ENCODE measurements around the gene ZC3H15.

The ZC3H15 gene

GRCh38 chr2:186515376-186515775 lies 29.3 kb downstream of the ZC3H15 start:
- TF ChIP-seq TEAD4 (IDR thresholded peaks at IDR 0.05): 0 out of 2 replicates have a peak, but pooled peaks have one; percentile 12
- no peak for TF ChIP-seq EP300 (IDR thresholded peaks at IDR 0.05; ENCODE audit: borderline replicate concordance)

- no peak for TF ChIP-seq MAX (IDR thresholded peaks at IDR 0.05)
- no peak for TF ChIP-seq FOXM1 (IDR thresholded peaks at IDR 0.05; ENCODE audit: borderline replicate concordance, low read depth)
- no peak for TF ChIP-seq TAF1 (IDR thresholded peaks at IDR 0.05; ENCODE audit: low read depth)
- no peak for TF ChIP-seq REST (IDR thresholded peaks at IDR 0.05; ENCODE audit: low read depth)
- no peak for TF ChIP-seq EP300 (IDR thresholded peaks at IDR 0.05; ENCODE audit: borderline replicate concordance)
- no peak for TF ChIP-seq RAD21 (IDR thresholded peaks at IDR 0.05; ENCODE audit: low read depth)
Observed at GRCh38 chr2:186516396-186516795, 30.3 kb downstream of the ZC3H15 start.

GRCh38 chr2:186517090-186517489 lies 31.0 kb downstream of the ZC3H15 start:
- TF ChIP-seq RAD21 (IDR thresholded peaks at IDR 0.05; ENCODE audit: low read depth) (no peak), TAF1 (IDR thresholded peaks at IDR 0.05; ENCODE audit: low read depth) (no peak), MAX (IDR thresholded peaks at IDR 0.05) (no peak), EGR1 (IDR thresholded peaks at IDR 0.05) (no peak)

GRCh38 chr2:186518291-186518690 lies 32.2 kb downstream of the ZC3H15 start:
- TF ChIP-seq RAD21 (IDR thresholded peaks at IDR 0.05; ENCODE audit: low read depth): no peak
- TF ChIP-seq NFIC (IDR thresholded peaks at IDR 0.05): no peak
- no peak for TF ChIP-seq TAF1 (IDR thresholded peaks at IDR 0.05; ENCODE audit: low read depth)
- no peak for TF ChIP-seq MAX (IDR thresholded peaks at IDR 0.05)
- no peak for TF ChIP-seq USF1 (IDR thresholded peaks at IDR 0.05)
- TF ChIP-seq YY1 (IDR thresholded peaks at IDR 0.05; ENCODE audit: low read depth): no peak
- no peak for TF ChIP-seq TEAD4 (IDR thresholded peaks at IDR 0.05)
- no peak for TF ChIP-seq ZBTB7A (IDR thresholded peaks at IDR 0.05; ENCODE audit: low read depth)
- no peak for TF ChIP-seq CEBPB (IDR thresholded peaks at IDR 0.05)
- TF ChIP-seq EGR1 (IDR thresholded peaks at IDR 0.05): no peak
- no peak for TF ChIP-seq TCF12 (IDR thresholded peaks at IDR 0.05; ENCODE audit: low read depth)
- no peak for TF ChIP-seq REST (IDR thresholded peaks at IDR 0.05; ENCODE audit: low read depth)
- no peak for TF ChIP-seq CREB1 (IDR thresholded peaks at IDR 0.05; ENCODE audit: low read depth)
- TF ChIP-seq EP300 (IDR thresholded peaks at IDR 0.05; ENCODE audit: borderline replicate concordance): no peak
- no peak for TF ChIP-seq FOXM1 (IDR thresholded peaks at IDR 0.05; ENCODE audit: borderline replicate concordance, low read depth)

GRCh38 chr2:186518945-186519344 lies 32.9 kb downstream of the ZC3H15 start:
- no peak for TF ChIP-seq EGR1 (IDR thresholded peaks at IDR 0.05)
- TF ChIP-seq TEAD4 (IDR thresholded peaks at IDR 0.05): peak; percentile 93
- TF ChIP-seq ZBTB7A (IDR thresholded peaks at IDR 0.05; ENCODE audit: low read depth): no peak
- TF ChIP-seq REST (IDR thresholded peaks at IDR 0.05; ENCODE audit: low read depth): no peak
- TF ChIP-seq TCF12 (IDR thresholded peaks at IDR 0.05; ENCODE audit: low read depth): peak; percentile 66
- no peak for TF ChIP-seq YY1 (IDR thresholded peaks at IDR 0.05; ENCODE audit: low read depth)
- TF ChIP-seq RAD21 (IDR thresholded peaks at IDR 0.05; ENCODE audit: low read depth): peak; percentile 15; the same call in 1 of the 2 replicates
- no peak for TF ChIP-seq TAF1 (IDR thresholded peaks at IDR 0.05; ENCODE audit: low read depth)
- no peak for TF ChIP-seq MAX (IDR thresholded peaks at IDR 0.05)
- TF ChIP-seq NFIC (IDR thresholded peaks at IDR 0.05): no peak; the same call in 1 of the 2 replicates
- TF ChIP-seq EP300 (IDR thresholded peaks at IDR 0.05; ENCODE audit: borderline replicate concordance): peak; percentile 78; the same call in 1 of the 2 replicates
- no peak for TF ChIP-seq CREB1 (IDR thresholded peaks at IDR 0.05; ENCODE audit: low read depth)
- TF ChIP-seq FOXM1 (IDR thresholded peaks at IDR 0.05; ENCODE audit: borderline replicate concordance, low read depth): peak; percentile 59
- peak; percentile 10; the same call in 1 of the 2 replicates for TF ChIP-seq CEBPB (IDR thresholded peaks at IDR 0.05)
- no peak for TF ChIP-seq USF1 (IDR thresholded peaks at IDR 0.05)

All from Ishikawa (cell line).